PC-3 (cell line): ENCODE measurements around the gene TEKTIP1. TPM values are rescaled to one million over a fixed set of nuclear protein-coding genes. Genes with fewer than 3 reads are reported as not detected.

ENCODE experiments used
- ATAC-seq: fragments of 200-7000 bp; cut with Tn5 transposase; 2 replicates; pipeline ENCODE4 v1.9.1; 2020; ENCODE audit warnings: mild to moderate bottlenecking, moderate library complexity
- BruUV-seq: library from RNA; stranded (reverse); fragments of 400-500 nt; replicated peaks from 2 replicates; lab custom pipeline; 2021; lab: Mats Ljungman, UMichigan
- CTCF ChIA-PET: fragments of 300-600 bp; sonication (Branson Sonifier 250); formaldehyde crosslinking; loops from one replicate; lab custom pipeline; 2022; ENCODE audit warnings: antibody characterized with exemption; lab: Charles Lee
- POLR2A ChIA-PET: fragments of 300-600 bp; sonication (Branson Sonifier 250); formaldehyde crosslinking; loops from one replicate; lab custom pipeline; 2022; ENCODE audit warnings: antibody characterized with exemption; ENCODE audit not compliant: unreplicated experiment; lab: Charles Lee
- DNase-seq: peaks from one replicate; pipeline ENCODE4 v3.0.0-alpha.2; 2015
- H2AFZ ChIP-seq: fragments of 300-600 bp; sonication (generic); 2 replicates; pipeline ENCODE4 v1.6.0; 2016; ENCODE audit warnings: antibody characterized with exemption, low read length
- H3F3A ChIP-seq: fragments of 300-600 bp; sonication (generic); one replicate; pipeline ENCODE4 v1.6.0; 2017; ENCODE audit warnings: antibody characterized with exemption, low read length, control low read depth, mild to moderate bottlenecking; ENCODE audit not compliant: unreplicated experiment
- H3K27ac ChIP-seq: fragments of 300-600 bp; sonication (generic); 2 replicates; pipeline ENCODE4 v1.5.1; 2016; ENCODE audit warnings: mild to moderate bottlenecking, low read length
- H3K27me3 ChIP-seq: fragments of 300-600 bp; sonication (generic); 2 replicates; pipeline ENCODE4 v1.6.1; 2016; ENCODE audit warnings: low read length, mixed read lengths
- H3K36me3 ChIP-seq: fragments of 300-600 bp; sonication (generic); 2 replicates; pipeline ENCODE4 v1.6.1; 2016; ENCODE audit warnings: low read depth, mixed run types, low read length, mixed read lengths
- H3K4me1 ChIP-seq: fragments of 300-600 bp; sonication (generic); 2 replicates; pipeline ENCODE4 v1.5.1; 2016; ENCODE audit warnings: low read length; ENCODE audit not compliant: insufficient read depth
- H3K4me2 ChIP-seq: fragments of 300-600 bp; sonication (generic); 2 replicates; pipeline ENCODE4 v1.6.0; 2016; ENCODE audit warnings: low read length
- H3K4me3 ChIP-seq: fragments of 300-600 bp; sonication (generic); 2 replicates; pipeline ENCODE4 v1.5.1; 2016; ENCODE audit warnings: mild to moderate bottlenecking, low read length, mixed read lengths
- H3K79me2 ChIP-seq: fragments of 300-600 bp; sonication (generic); 2 replicates; pipeline ENCODE4 v1.6.1; 2017; ENCODE audit warnings: low read length, mixed read lengths
- H3K9ac ChIP-seq: fragments of 300-600 bp; sonication (generic); 2 replicates; pipeline ENCODE4 v1.6.0; 2016; ENCODE audit warnings: mild to moderate bottlenecking, low read length
- H3K9me2 ChIP-seq: fragments of 300-600 bp; sonication (generic); replicated peaks from 2 replicates; pipeline ENCODE4 v1.6.1; 2016; ENCODE audit warnings: mixed run types, low read length, mixed read lengths
- H3K9me3 ChIP-seq: fragments of 300-600 bp; sonication (generic); 2 replicates; pipeline ENCODE4 v1.6.1; 2016; ENCODE audit warnings: low read length, mixed read lengths
- H4K20me1 ChIP-seq: fragments of 300-600 bp; sonication (generic); 2 replicates; pipeline ENCODE4 v1.6.1; 2016; ENCODE audit warnings: low read length, mixed read lengths
- CTCF ChIP-seq: fragments of 300-600 bp; sonication (generic); conservative IDR thresholded peaks from 2 replicates; pipeline ENCODE4 v1.5.1; 2017; ENCODE audit warnings: antibody characterized with exemption, low read depth, mild to moderate bottlenecking, low read length
- EZH2 ChIP-seq: fragments of 300-600 bp; sonication (generic); IDR thresholded peaks from one replicate; pipeline ENCODE4 v1.6.1; 2017; ENCODE audit warnings: antibody characterized with exemption, mild to moderate bottlenecking, low read length; ENCODE audit not compliant: unreplicated experiment
- EZH2phosphoT487 ChIP-seq: fragments of 300-600 bp; sonication (generic); IDR thresholded peaks from 2 replicates; pipeline ENCODE4 v1.6.1; 2018; ENCODE audit warnings: mild to moderate bottlenecking, antibody characterized with exemption, low read length, borderline replicate concordance
- intact Hi-C: fragments of 100-400 bp; cut with micrococcal nuclease; formaldehyde crosslinking; loops from 2 replicates; pipeline ENCODE4 v1.9.0; 2023
- total RNA-seq: library from RNA; depleted of rRNA; stranded (reverse); fragments of >200 nt; gene quantifications from 2 replicates; pipeline ENCODE4 v1.2.3, GENCODE V29; 2014

The TEKTIP1 gene
- total RNA-seq, 1 experiment from 2014 or later = not detected

GRCh38 chr19:3547301-3547731, 8.3 kb downstream of the TEKTIP1 start:
- intact Hi-C loops = no loop called here
- H3K9me3 ChIP-seq = no peaks in the 10 kb centered on the region
- no peaks in the 10 kb centered on the region for H4K20me1 ChIP-seq
- H3K9ac ChIP-seq = no peak overlapping the region
- POLR2A ChIA-PET = no interaction called here
- no peak for ATAC-seq
- H3K79me2 ChIP-seq = peaks cover under 1% of the 10 kb centered on the region; the same call in 1 of the 2 replicates
- no peaks in the 10 kb centered on the region for H3F3A ChIP-seq
- CTCF ChIA-PET = no interaction called here
- H3K4me2 ChIP-seq = no peak overlapping the region
- no peaks in the 10 kb centered on the region for H3K4me1 ChIP-seq
- no peak overlapping the region for H2AFZ ChIP-seq
- no peak overlapping the region for H3K27ac ChIP-seq
- no peaks in the 10 kb centered on the region for H3K9me2 ChIP-seq
- TF ChIP-seq EZH2phosphoT487 (no peak), EZH2 (no peak), CTCF (peak; percentile 60)
- no peak overlapping the region for H3K4me3 ChIP-seq
- DNase-seq = peak; percentile 24
- no peaks in the 10 kb centered on the region for H3K27me3 ChIP-seq
- 0 out of 2 replicates have a peak, but pooled peaks cover 6% of the 10 kb centered on the region for H3K36me3 ChIP-seq
- no TSS peak for BruUV-seq

GRCh38 chr19:3547767-3548282, 8.9 kb downstream of the TEKTIP1 start:
- 0 out of 2 replicates have a peak, but pooled peaks cover 6% of the 10 kb centered on the region for H3K36me3 ChIP-seq
- H2AFZ ChIP-seq = no peak overlapping the region
- no peak overlapping the region for H3K4me2 ChIP-seq
- no peak overlapping the region for H3K4me3 ChIP-seq
- 0 out of 2 replicates have a peak, but pooled peaks have one; percentile 7 for TF ChIP-seq CTCF
- no peak for TF ChIP-seq EZH2
- no peak for TF ChIP-seq EZH2phosphoT487
- CTCF ChIA-PET = no interaction called here
- H4K20me1 ChIP-seq = no peaks in the 10 kb centered on the region
- ATAC-seq (no peak), DNase-seq (no peak)
- peaks cover 5% of the 10 kb centered on the region; the same call in 1 of the 2 replicates for H3K79me2 ChIP-seq
- no peaks in the 10 kb centered on the region for H3F3A ChIP-seq
- no peaks in the 10 kb centered on the region for H3K9me2 ChIP-seq
- H3K9me3 ChIP-seq = no peaks in the 10 kb centered on the region
- intact Hi-C loops = no loop called here
- POLR2A ChIA-PET = no interaction called here
- H3K9ac ChIP-seq = no peak overlapping the region
- H3K4me1 ChIP-seq = peaks cover 1% of the 10 kb centered on the region; the same call in 1 of the 2 replicates
- H3K27ac ChIP-seq = no peak overlapping the region
- no TSS peak for BruUV-seq
- no peaks in the 10 kb centered on the region for H3K27me3 ChIP-seq

- ATAC-seq = no peak
- H3K4me2 ChIP-seq = no peak overlapping the region
- H4K20me1 ChIP-seq = no peaks in the 10 kb centered on the region
- POLR2A ChIA-PET = no interaction called here
- BruUV-seq = no TSS peak
- H3K36me3 ChIP-seq = 0 out of 2 replicates have a peak, but pooled peaks cover 6% of the 10 kb centered on the region
- H3K27ac ChIP-seq = no peak overlapping the region
- no peak overlapping the region for H3K9ac ChIP-seq
- no peaks in the 10 kb centered on the region for H3K27me3 ChIP-seq
- H3K79me2 ChIP-seq = peaks cover 10% of the 10 kb centered on the region; the same call in 1 of the 2 replicates
- peaks cover 5% of the 10 kb centered on the region; the same call in 1 of the 2 replicates for H3K4me1 ChIP-seq
- CTCF ChIA-PET = no interaction called here
- no peak overlapping the region for H3K4me3 ChIP-seq
- H2AFZ ChIP-seq = no peak overlapping the region
- intact Hi-C loops = no loop called here
- H3K9me2 ChIP-seq = no peaks in the 10 kb centered on the region
- H3K9me3 ChIP-seq = no peaks in the 10 kb centered on the region
- no peaks in the 10 kb centered on the region for H3F3A ChIP-seq
- no peak for DNase-seq
- TF ChIP-seq EZH2 (no peak), EZH2phosphoT487 (no peak), CTCF (no peak)
These were observed 9.6 kb downstream of the TEKTIP1 start for GRCh38 chr19:3548606-3549005.
